SK-N-SH treated with all-trans-retinoic acid at 6 μM for 48 hours (cell line): ENCODE measurements around the gene POLG2.

ENCODE experiments used
- ATAC-seq: fragments of 200-7000 bp; cut with Tn5 transposase; 3 replicates; pipeline ENCODE4 v1.9.1; 2020; ENCODE audit warnings: mild to moderate bottlenecking, moderate library complexity
- ARNTL ChIP-seq: fragments of 450-650 bp; formaldehyde crosslinking; IDR thresholded peaks from 2 replicates; pipeline ENCODE4 v1.5.0; 2020; ENCODE audit warnings: low read depth, mild to moderate bottlenecking, moderate library complexity, borderline replicate concordance
- BACH2 ChIP-seq: fragments of 250-450 bp; sonication (Bioruptor Pico); IDR thresholded peaks from 2 replicates; pipeline ENCODE4 v1.9.0; 2021; ENCODE audit warnings: mild to moderate bottlenecking, borderline replicate concordance
- CSDC2 ChIP-seq: fragments of 250-450 bp; sonication (Bioruptor Pico); IDR thresholded peaks from 2 replicates; pipeline ENCODE4 v1.5.0; 2020; ENCODE audit warnings: mild to moderate bottlenecking, moderate library complexity
- ESRRG ChIP-seq: fragments of 250-450 bp; sonication (Bioruptor Pico); IDR thresholded peaks from 2 replicates; pipeline ENCODE4 v1.6.1; 2021; ENCODE audit warnings: mild to moderate bottlenecking
- GLIS3 ChIP-seq: fragments of 250-450 bp; sonication (Bioruptor Pico); IDR thresholded peaks from 2 replicates; pipeline ENCODE4 v1.5.0; 2020; ENCODE audit warnings: mild to moderate bottlenecking, moderate library complexity
- ISL1 ChIP-seq: fragments of 250-450 bp; sonication (Bioruptor Pico); IDR thresholded peaks from 2 replicates; pipeline ENCODE4 v2.1.2; 2022; ENCODE audit warnings: mild to moderate bottlenecking, moderate library complexity
- PATZ1 ChIP-seq: fragments of 250-450 bp; sonication (Bioruptor Pico); IDR thresholded peaks from 2 replicates; pipeline ENCODE4 v1.8.0; 2020; ENCODE audit warnings: mild to moderate bottlenecking, moderate library complexity, borderline replicate concordance
- PPARA ChIP-seq: fragments of 250-450 bp; sonication (Bioruptor Pico); IDR thresholded peaks from 2 replicates; pipeline ENCODE4 v1.5.0; 2020; ENCODE audit warnings: mild to moderate bottlenecking, borderline replicate concordance
- RARB ChIP-seq: fragments of 250-450 bp; sonication (Bioruptor Pico); IDR thresholded peaks from 2 replicates; pipeline ENCODE4 v1.8.0; 2021; ENCODE audit warnings: mild to moderate bottlenecking, moderate library complexity
- SNAI2 ChIP-seq: fragments of 250-450 bp; sonication (Bioruptor Pico); IDR thresholded peaks from 2 replicates; pipeline ENCODE4 v1.5.0; 2020; ENCODE audit warnings: mild to moderate bottlenecking, moderate library complexity
- TCF4 ChIP-seq: fragments of 250-450 bp; sonication (Bioruptor Pico); IDR thresholded peaks from 2 replicates; pipeline ENCODE4 v1.8.0; 2021; ENCODE audit warnings: mild to moderate bottlenecking, moderate library complexity, borderline replicate concordance
- TOX ChIP-seq: fragments of 250-450 bp; sonication (Bioruptor Pico); IDR thresholded peaks from 2 replicates; pipeline ENCODE4 v1.8.0; 2021; ENCODE audit warnings: mild to moderate bottlenecking, moderate library complexity, borderline replicate concordance
- TSHZ2 ChIP-seq: fragments of 250-450 bp; sonication (Bioruptor Pico); IDR thresholded peaks from 2 replicates; pipeline ENCODE4 v1.5.0; 2020; ENCODE audit warnings: mild to moderate bottlenecking, moderate library complexity
- ZC3H10 ChIP-seq: fragments of 250-450 bp; sonication (Bioruptor Pico); IDR thresholded peaks from 2 replicates; pipeline ENCODE4 v1.5.1; 2021; ENCODE audit warnings: mild to moderate bottlenecking, moderate library complexity
- ZFP3 ChIP-seq: fragments of 250-450 bp; sonication (Bioruptor Pico); IDR thresholded peaks from 2 replicates; pipeline ENCODE4 v1.5.0; 2020; ENCODE audit warnings: mild to moderate bottlenecking, moderate library complexity
- ZFP30 ChIP-seq: fragments of 450-650 bp; formaldehyde crosslinking; IDR thresholded peaks from 2 replicates; pipeline ENCODE4 v1.5.0; 2022; ENCODE audit warnings: mild to moderate bottlenecking, moderate library complexity
- ZNF565 ChIP-seq: fragments of 450-650 bp; formaldehyde crosslinking; conservative IDR thresholded peaks from 2 replicates; pipeline ENCODE4 v1.5.0; 2020; ENCODE audit warnings: low read depth, mild to moderate bottlenecking, moderate library complexity
- ZNF8 ChIP-seq: fragments of 450-650 bp; formaldehyde crosslinking; IDR thresholded peaks from 2 replicates; pipeline ENCODE4 v1.5.0; 2020; ENCODE audit warnings: mild to moderate bottlenecking, moderate library complexity
- TF ChIP-seq, protein P1 (sequence below): fragments of 250-450 bp; sonication (Bioruptor Pico); IDR thresholded peaks from 2 replicates; pipeline ENCODE4 v1.8.0; 2021; ENCODE audit warnings: low read depth, mild to moderate bottlenecking, moderate library complexity, borderline replicate concordance
- TF ChIP-seq, protein P2 (sequence below): fragments of 250-450 bp; sonication (Bioruptor Pico); IDR thresholded peaks from 2 replicates; pipeline ENCODE4 v1.5.1; 2021; ENCODE audit warnings: mild to moderate bottlenecking, moderate library complexity

The POLG2 gene

DNA sequence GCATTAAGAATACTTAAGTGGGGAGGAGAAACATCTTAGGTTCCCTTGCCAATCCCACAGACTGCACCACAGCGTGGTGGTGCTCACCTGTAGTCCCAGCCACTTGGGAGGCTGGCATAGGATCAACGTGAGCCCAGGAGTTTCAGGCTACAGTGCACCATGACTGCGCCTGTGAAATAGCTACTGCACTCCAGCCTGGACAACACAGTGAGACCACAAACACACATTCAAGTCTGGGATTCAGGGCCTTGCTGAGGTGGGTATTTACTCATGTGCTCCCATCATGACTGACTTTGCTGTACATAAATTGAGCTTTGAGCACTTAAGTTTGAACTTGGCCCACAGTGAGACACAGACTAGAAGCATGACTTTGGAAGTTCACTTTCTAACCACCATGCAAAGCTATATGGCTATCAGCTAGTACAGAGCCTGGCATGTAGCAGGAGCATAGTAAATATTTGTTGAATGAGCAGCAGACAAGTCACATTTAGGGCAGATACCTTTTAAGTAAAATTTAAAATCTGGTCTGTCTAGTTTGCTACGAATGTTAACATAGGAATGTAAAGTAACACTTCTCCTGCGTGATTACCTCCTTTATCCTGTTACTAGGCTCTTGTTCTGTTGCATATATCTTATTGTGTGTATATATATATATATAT is 43.4 kb upstream of the POLG2 start:
- ATAC-seq = no peak
- TF ChIP-seq RARB (CRISPR knock-in tag) (no peak), CSDC2 (no peak), ZNF8 (CRISPR knock-in tag) (no peak), TSHZ2 (CRISPR knock-in tag) (no peak), PATZ1 (CRISPR knock-in tag) (no peak), TCF4 (CRISPR knock-in tag) (no peak), ZNF565 (no peak), ZFP3 (CRISPR knock-in tag) (no peak), ZFP30 (CRISPR knock-in tag) (no peak)
- TF ChIP-seq, protein P1, sequence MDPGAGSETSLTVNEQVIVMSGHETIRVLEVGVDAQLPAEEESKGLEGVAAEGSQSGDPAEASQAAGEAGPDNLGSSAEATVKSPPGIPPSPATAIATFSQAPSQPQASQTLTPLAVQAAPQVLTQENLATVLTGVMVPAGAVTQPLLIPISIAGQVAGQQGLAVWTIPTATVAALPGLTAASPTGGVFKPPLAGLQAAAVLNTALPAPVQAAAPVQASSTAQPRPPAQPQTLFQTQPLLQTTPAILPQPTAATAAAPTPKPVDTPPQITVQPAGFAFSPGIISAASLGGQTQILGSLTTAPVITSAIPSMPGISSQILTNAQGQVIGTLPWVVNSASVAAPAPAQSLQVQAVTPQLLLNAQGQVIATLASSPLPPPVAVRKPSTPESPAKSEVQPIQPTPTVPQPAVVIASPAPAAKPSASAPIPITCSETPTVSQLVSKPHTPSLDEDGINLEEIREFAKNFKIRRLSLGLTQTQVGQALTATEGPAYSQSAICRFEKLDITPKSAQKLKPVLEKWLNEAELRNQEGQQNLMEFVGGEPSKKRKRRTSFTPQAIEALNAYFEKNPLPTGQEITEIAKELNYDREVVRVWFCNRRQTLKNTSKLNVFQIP (CRISPR knock-in tag) = no peak
- TF ChIP-seq, protein P2, sequence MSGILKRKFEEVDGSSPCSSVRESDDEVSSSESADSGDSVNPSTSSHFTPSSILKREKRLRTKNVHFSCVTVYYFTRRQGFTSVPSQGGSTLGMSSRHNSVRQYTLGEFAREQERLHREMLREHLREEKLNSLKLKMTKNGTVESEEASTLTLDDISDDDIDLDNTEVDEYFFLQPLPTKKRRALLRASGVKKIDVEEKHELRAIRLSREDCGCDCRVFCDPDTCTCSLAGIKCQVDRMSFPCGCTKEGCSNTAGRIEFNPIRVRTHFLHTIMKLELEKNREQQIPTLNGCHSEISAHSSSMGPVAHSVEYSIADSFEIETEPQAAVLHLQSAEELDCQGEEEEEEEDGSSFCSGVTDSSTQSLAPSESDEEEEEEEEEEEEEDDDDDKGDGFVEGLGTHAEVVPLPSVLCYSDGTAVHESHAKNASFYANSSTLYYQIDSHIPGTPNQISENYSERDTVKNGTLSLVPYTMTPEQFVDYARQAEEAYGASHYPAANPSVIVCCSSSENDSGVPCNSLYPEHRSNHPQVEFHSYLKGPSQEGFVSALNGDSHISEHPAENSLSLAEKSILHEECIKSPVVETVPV (CRISPR knock-in tag) = no peak

DNA sequence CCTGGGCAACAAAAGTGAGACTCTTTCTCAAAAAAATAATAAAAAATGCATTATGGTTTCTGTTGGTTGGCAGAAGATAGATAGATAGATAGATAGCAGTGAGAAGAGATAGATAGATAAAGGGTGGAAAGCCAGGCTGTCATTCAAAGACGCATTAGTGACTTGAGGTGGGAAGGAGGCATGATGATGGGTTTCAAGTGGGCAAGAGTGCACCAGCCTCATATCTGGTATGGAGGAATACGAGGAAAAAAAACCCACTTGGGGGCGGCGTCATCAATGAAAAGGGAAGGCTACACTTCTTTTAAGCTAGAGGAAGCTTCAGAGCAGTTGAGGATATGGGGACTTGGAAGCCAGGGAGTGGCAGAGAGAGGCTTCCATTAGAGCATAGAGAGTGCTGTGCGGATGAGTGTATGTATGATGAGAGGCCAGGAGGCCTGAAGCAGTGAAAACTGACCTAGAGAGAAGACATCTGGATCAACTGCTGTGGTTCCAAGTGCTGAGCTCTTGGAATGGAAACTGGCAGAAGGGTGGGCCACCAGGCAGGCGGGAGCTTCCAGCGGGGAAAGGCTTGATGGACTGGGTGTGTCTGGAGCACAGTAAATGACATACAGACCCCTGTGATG is 41.8 kb upstream of the POLG2 start:
- TF ChIP-seq ESRRG (CRISPR knock-in tag) (no peak), ZC3H10 (CRISPR knock-in tag) (no peak), ISL1 (no peak), ZFP3 (CRISPR knock-in tag) (no peak), ZNF565 (no peak), TCF4 (CRISPR knock-in tag) (no peak), GLIS3 (CRISPR knock-in tag) (no peak; the same call in 1 of the 2 replicates), TSHZ2 (CRISPR knock-in tag) (no peak), RARB (CRISPR knock-in tag) (no peak), BACH2 (CRISPR knock-in tag) (no peak), ZFP30 (CRISPR knock-in tag) (no peak), ARNTL (no peak), SNAI2 (CRISPR knock-in tag) (no peak), ZNF8 (CRISPR knock-in tag) (no peak), TOX (CRISPR knock-in tag) (no peak), PPARA (no peak)
- TF ChIP-seq, protein P1 (CRISPR knock-in tag) = no peak
- TF ChIP-seq, protein P2 (CRISPR knock-in tag) = no peak
- TF ChIP-seq, all 23 proteins: peak for 0
- no peak for ATAC-seq
